GM21423 (cell line): ENCODE results near the gene PLP1.
"Not testable (repeated sequence)": the region's sequence is repeated elsewhere in the genome, so short reads cannot be mapped to it uniquely, and the experiment has no call there.

Experiments
- ATAC-seq: cut with Tn5 transposase; IDR thresholded peaks from one replicate; pipeline ENCODE4 v1.9.1; 2021; ENCODE audit warnings: mild to moderate bottlenecking, moderate library complexity; ENCODE audit not compliant: unreplicated experiment

PLP1 gene

DNA sequence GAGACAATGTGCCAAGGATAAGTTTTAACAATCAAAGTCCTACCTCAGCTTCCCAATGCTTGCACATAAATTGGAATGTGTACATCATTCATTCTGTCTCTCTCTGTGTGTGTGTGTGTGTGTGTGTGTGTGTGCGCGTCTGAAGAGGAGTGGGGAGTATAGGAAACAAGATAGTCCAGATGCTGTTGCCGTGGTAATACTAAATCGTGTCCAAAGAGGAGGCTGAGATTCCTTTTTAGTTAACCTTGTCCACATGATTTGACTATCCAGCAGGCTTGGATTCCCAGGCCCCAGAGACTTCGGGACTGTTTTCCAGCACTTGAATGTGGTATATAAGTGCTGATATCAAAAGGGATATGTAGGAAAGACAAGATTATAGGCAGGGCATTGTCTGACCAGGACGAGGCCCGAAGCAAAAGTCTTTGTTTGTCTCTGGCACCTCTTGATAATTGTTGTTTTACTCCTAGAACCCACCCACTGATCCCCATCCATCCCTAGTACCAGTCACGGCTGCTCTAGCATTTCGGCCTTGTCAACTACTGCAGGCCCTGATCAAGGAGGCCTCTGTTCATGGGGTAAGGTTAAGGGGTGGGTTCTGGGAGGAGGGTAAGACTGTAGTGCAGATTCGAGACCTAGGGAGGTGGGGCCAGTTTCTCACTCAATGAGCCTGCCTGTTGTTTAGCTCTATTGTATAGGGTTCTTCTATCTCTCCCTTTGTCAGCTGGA, 3.9 kb downstream of the PLP1 start:
- no peak for ATAC-seq

DNA sequence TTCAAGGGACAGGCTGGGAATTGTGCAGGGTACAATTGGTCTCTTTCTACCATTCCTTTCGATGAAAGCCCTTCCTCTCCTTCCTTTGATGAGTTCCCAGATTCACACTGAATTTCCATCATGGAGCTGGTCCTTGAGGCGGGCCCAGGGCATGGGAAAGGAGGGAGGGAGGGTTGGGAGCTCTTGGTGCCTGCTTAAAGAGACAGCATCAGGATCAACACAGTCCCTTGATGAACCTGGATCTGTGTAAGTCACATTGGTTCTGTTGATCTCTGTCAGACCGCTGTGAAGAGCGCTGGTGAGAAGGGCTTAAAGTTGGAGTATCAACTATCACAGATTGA, 4.4 kb downstream of the PLP1 start:
- ATAC-seq: no peak

GRCh38 chrX:103781706-103782105, 5.1 kb downstream of the PLP1 start:
- no peak for ATAC-seq

GRCh38 chrX:103782640-103783039, 6.0 kb downstream of the PLP1 start:
- ATAC-seq: no peak

- no peak for ATAC-seq
Measured at GRCh38 chrX:103783196-103783595, 6.6 kb downstream of the PLP1 start.

- no peak for ATAC-seq
Measured at GRCh38 chrX:103783971-103784370, 7.3 kb downstream of the PLP1 start.

DNA sequence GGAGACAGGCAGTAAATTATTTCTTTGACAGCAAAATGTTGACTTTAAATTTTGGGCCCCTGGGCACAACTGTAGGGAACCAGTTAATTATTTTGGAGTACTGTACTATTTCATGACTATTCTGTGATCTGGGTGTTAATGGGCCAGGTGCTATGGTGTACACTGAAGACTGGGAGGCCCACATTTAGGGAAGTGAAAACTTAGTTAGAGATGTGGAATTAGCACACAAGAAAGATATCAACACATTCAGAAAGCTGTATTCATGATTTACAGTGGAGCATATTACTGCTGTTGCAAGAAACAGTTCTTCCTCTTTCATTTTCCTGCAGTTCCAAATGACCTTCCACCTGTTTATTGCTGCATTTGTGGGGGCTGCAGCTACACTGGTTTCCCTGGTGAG, 12.4 kb downstream of the PLP1 start:
- ATAC-seq: peak; percentile 87

GRCh38 chrX:103791228-103791627, 14.6 kb downstream of the PLP1 start:
- no peak for ATAC-seq

- no peak for ATAC-seq
Measured at GRCh38 chrX:103791826-103792485, 15.3 kb downstream of the PLP1 start.

DNA sequence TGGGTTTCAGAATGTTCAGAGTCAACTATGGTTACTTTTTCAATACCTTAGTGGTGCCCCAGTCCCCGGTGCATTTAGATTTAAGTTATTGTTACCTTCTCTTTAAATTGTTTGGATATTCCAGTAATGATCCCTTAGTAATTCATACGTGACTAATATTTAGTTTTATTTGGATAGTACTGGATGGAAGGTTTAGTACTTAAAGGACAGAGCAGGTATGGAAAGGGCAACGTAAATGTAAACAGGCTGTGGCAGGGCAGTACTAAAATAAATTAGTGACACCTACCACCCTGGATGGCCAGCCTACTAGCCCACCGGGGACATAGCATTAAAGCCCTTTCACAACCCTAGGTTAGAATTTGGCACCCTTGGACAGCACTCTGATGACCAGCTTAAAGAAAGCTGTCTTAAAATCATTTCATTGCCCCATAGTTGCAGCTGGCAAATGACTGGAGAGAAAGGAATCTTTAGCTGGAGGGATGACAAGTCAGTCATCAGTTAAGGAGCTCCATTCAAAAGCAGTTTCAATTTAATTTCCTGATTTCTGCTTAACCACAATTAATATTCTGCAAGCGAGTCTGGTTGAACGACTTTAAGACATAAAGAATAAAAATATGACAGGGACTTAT, 16.4 kb downstream of the PLP1 start:
- no peak for ATAC-seq

DNA sequence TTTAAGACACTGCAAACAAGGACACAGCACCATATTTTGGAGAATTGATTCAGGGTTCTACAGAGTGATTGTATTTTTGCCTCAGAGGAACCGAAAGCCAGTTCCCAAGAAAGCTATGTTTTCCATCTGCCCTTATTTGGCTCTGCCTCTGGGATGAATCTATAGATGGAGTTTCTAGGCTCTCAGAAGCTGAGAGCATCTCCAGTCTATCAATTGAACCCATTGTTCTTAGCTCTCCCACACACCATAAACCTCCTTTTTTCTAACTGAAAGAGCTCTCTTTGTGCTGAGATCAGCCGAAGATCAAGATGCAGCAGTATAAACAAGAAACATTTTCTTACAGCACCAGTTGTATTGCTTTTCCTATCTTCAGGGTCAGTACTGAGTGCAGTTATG, 16.9 kb downstream of the PLP1 start:
- ATAC-seq: no peak

GRCh38 chrX:103794119-103794518, 17.5 kb downstream of the PLP1 start:
- ATAC-seq: no peak

DNA sequence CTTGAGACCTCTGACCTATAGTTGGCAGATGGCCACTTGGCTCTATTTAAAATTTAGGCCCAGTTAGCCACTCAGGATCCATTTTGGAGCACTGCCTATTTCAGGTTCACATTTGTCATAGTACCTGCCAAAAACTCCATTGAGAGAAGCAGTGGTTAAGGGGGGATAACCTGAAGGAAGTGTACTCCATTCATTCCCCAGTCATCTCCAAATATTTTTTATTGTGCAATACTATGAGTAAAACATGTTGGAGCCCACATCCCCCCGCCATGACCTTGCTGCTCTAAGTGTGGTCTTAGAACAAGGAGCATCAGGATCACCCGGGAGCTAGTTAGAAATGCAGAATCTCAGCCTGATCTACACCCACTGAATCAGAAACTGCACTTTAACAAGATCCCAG, 21.1 kb downstream of the PLP1 start:
- no peak for ATAC-seq

GRCh38 chrX:103800318-103800717, 23.7 kb downstream of the PLP1 start:
- no peak for ATAC-seq

DNA sequence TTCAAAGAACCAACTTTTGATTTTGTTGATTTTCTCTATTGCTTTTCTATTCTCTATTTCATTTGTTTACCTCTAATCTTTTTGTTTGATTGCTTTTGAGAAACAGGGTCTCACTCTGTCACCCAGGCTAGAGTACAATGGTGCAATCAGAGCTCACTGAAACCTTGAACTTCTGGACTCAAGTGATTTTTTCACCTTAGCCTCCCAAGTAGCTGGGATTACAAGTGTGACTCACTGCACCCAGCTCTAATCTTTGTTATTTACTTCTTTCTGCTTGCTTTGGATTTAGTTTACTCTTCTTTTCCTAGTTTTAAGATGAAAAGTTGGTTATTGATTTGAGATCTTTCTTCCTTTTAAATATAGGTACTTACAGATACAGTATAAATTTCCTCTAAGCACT, 29.2 kb downstream of the PLP1 start:
- ATAC-seq: no peak

DNA sequence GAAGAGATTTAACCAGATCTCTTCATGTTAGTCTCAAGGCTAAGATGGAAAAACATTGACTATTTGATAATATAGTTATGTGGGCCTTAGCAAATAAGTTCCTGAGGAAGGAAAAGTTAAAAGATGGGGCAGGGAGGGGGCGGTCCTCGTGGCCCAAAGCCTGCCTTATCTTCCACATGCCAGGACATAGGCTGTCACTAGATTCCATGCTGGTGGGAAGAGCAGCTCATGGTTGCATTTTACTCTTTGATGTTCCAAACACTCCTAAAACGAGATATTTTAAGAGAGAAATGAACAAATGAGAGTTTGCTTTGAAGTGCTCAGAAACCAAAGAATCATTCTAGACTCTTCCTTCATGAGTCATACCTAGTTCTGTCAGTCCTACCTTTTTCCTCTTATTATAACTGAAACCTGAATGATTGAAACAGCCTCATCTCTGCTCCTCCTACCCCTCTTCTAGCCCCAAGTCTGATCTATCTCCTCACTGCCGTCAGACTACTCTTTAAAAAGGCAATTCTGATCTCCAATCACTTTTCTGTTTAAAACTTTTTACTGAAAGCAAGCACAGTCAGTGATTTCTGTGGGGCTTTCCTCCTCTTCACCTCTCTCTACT, 30.3 kb downstream of the PLP1 start:
- ATAC-seq: no peak

GRCh38 chrX:103811858-103812257, 35.2 kb downstream of the PLP1 start:
- no peak for ATAC-seq

DNA sequence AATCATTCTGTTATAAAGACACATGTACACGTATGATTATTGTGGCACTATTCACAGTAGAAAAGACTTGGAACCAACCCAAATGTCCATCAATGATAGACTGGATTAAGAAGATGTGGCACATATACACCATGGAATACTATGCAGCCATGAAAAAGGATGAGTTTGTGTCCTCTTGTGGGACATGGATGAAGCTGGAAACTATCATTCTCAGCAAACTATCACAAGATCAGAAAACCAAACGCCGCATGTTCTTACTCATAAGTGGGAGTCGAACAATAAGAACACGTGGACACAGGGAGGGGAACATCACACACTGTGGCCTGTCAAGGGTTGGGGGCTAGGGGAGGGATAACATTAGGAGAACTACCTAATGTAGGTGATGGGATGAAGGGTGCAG, 40.5 kb downstream of the PLP1 start:
- not testable (repeated sequence) for ATAC-seq

GRCh38 chrX:103817502-103817901, 40.9 kb downstream of the PLP1 start:
- no peak for ATAC-seq

DNA sequence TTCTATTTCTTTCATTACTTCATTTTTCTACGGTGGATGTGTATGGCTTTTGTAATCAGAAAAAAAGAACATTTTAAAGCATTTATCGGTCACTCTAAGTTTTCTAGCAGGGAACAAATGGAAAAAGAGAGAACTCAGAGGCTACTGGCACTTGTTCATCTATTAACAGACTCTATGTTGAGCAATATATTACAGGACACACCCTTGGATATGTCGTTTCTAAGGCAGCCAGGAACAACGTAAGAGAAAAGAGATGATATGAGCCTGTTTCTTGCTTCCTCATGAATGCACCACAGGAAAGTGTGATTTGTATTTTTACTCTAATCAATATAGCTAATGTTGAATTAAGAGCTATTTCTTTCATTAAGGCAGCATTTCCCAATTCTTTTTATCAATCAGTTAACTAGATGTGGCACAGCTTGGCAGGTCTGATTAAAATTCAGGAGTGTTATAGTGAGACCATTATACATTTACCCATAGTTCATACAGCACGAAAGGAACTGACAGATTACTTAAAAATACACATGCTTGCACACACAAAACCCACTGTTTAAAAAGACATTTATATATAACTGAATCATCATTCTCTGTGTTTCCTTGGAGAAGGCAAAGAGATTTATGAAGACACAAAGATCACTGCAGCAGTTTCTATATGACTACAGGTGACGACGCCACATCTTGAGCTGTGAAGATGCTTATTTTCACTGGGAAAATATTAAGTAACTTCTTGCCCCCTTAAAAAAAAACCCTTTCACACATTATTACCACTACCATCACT, 42.4 kb downstream of the PLP1 start:
- no peak for ATAC-seq

DNA sequence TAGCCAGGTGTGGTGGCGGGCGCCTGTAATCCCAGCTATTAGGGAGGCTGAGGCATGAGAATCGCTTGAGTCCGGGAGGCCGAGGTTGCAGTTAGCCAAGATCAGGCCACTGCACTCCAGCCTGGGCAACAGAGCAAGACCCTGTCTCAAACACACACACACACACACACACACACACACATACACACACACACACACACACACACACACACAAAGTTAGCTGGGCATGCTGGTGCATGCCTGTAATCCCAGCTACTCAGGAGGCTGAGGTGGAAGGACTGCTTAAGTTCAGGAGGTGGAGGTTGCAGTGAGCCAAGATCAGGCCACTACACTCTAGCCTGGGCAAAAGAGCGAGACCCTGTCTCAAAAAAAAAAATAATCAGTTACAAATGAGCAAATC, 44.2 kb downstream of the PLP1 start:
- ATAC-seq: not testable (repeated sequence)
